Breast epithelium (tissue), 3 donors: ENCODE results near the gene PSME3.

ENCODE experiments used
- POLR2A ChIP-seq: fragments of 450-650 bp; IDR thresholded peaks from one replicate; pipeline ENCODE4 v1.6.1; 2016; ENCODE audit warnings: antibody characterized with exemption, mild to moderate bottlenecking, moderate library complexity
- TF ChIP-seq, protein P1 (sequence below), 3 donors: fragments of 450-650 bp; IDR thresholded peaks; one replicate each; pipeline ENCODE4 v1.5.1; 2016 to 2017; ENCODE audit warnings: antibody characterized with exemption in 3 of 3, mild to moderate bottlenecking in 3 of 3, moderate library complexity in 3 of 3

DNA sequence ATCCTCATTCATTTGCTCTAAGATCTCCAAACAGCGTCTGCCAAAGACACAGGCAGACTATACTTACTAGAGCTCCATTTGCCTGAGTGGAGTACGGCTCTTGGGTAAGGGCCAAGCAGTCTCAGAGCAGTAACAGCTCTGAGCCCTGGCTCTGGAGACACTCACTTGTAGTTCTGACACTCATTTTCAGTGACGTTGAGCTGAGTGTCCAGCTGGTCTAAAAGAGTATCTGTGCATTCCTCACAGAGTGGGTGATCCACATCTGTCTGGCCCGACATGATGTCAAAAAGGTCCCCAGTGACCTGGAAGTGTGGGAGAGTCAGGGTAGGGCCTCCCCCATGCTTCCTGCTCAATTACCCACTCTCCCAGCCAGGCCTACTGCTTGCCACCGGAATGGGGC, 14.8 kb upstream of the PSME3 start:
- TF ChIP-seq, protein P1, sequence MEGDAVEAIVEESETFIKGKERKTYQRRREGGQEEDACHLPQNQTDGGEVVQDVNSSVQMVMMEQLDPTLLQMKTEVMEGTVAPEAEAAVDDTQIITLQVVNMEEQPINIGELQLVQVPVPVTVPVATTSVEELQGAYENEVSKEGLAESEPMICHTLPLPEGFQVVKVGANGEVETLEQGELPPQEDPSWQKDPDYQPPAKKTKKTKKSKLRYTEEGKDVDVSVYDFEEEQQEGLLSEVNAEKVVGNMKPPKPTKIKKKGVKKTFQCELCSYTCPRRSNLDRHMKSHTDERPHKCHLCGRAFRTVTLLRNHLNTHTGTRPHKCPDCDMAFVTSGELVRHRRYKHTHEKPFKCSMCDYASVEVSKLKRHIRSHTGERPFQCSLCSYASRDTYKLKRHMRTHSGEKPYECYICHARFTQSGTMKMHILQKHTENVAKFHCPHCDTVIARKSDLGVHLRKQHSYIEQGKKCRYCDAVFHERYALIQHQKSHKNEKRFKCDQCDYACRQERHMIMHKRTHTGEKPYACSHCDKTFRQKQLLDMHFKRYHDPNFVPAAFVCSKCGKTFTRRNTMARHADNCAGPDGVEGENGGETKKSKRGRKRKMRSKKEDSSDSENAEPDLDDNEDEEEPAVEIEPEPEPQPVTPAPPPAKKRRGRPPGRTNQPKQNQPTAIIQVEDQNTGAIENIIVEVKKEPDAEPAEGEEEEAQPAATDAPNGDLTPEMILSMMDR (IDR thresholded peaks at IDR 0.05) = no peak
- no peak for TF ChIP-seq POLR2A
